Measurements from ENCODE around the gene CXXC1.
A peak's percentile ranks its signal among the peaks of the same experiment; 100 is the strongest.

Gene CXXC1

GRCh38 chr18:50286391-50287027, 983 bp downstream of the CXXC1 start:
- Histone ChIP-seq H3K79me2 (ENCODE audit: control insufficient read depth, insufficient read depth, low read length, poor library complexity) (peaks cover 8% of the 10 kb centered on the region), H3K18ac (ENCODE audit: low read length) (peak overlapping the region; percentile 63), H3K14ac (ENCODE audit: low read length) (no peak overlapping the region), H2AK5ac (ENCODE audit: low read length) (no peak overlapping the region), H3K36me3 (ENCODE audit: control insufficient read depth in 1 of 2, insufficient read depth in 2 of 2, low read length in 2 of 2) (peaks cover 39 to 43% of the 10 kb centered on the region in 2 experiments), H3K27me3 (ENCODE audit: insufficient read depth, low read length) (no peaks in the 10 kb centered on the region), H4K12ac (ENCODE audit: low read depth, low read length) (peak overlapping the region; percentile 56), H2BK12ac (ENCODE audit: low read length) (no peak overlapping the region), H2AFZ (ENCODE audit: insufficient read depth, low read length, poor library complexity) (no peak overlapping the region), H3K9ac (ENCODE audit: low read length) (peak overlapping the region; percentile 70), H3K4me3 (ENCODE audit: low read depth, low read length) (peak overlapping the region; percentile 96), H3K27ac (ENCODE audit: low read depth, low read length) (no peak overlapping the region), H3K9me3 (ENCODE audit: insufficient read depth, low read depth, low read length) (no peaks in the 10 kb centered on the region), H3K79me1 (ENCODE audit: low read length) (peaks cover 9% of the 10 kb centered on the region), H3K4ac (ENCODE audit: low read depth, low read length) (peak overlapping the region; percentile 53), H2BK5ac (ENCODE audit: low read depth, low read length, poor library complexity) (no peak overlapping the region), H2BK120ac (ENCODE audit: insufficient read depth, low read length, poor library complexity) (no peak overlapping the region), H4K8ac (ENCODE audit: low read depth, low read length) (no peak overlapping the region), H3K4me2 (ENCODE audit: low read length) (peak overlapping the region; percentile 97), H4K91ac (ENCODE audit: low read depth, low read length) (no peak overlapping the region), H3K23ac (ENCODE audit: low read length) (no peak overlapping the region), H3K4me1 (ENCODE audit: control insufficient read depth in 1 of 2, insufficient read depth in 2 of 2, low read length in 2 of 2) (peaks cover 10 to 11% of the 10 kb centered on the region in 2 experiments)
- no CpG with 5 or more reads among the region's 23 CpGs for WGBS (ENCODE audit: extremely low coverage, insufficient coverage, insufficient read length)
- DNase-seq, result no peak

- no peak for DNase-seq
- no peak overlapping the region for H4K8ac ChIP-seq (ENCODE audit: low read depth, low read length)
- no peak overlapping the region for H2BK5ac ChIP-seq (ENCODE audit: low read depth, low read length, poor library complexity)
- peaks cover 13% of the 10 kb centered on the region for H3K79me2 ChIP-seq (ENCODE audit: control insufficient read depth, insufficient read depth, low read length, poor library complexity)
- peaks cover 10 to 11% of the 10 kb centered on the region in 2 experiments for H3K4me1 ChIP-seq (ENCODE audit: control insufficient read depth in 1 of 2, insufficient read depth in 2 of 2, low read length in 2 of 2)
- no peak overlapping the region for H3K4ac ChIP-seq (ENCODE audit: low read depth, low read length)
- no peak overlapping the region for H4K12ac ChIP-seq (ENCODE audit: low read depth, low read length)
- no peak overlapping the region for H2AFZ ChIP-seq (ENCODE audit: insufficient read depth, low read length, poor library complexity)
- no peaks in the 10 kb centered on the region for H3K27me3 ChIP-seq (ENCODE audit: insufficient read depth, low read length)
- no peak overlapping the region for H3K14ac ChIP-seq (ENCODE audit: low read length)
- no peak overlapping the region for H3K27ac ChIP-seq (ENCODE audit: low read depth, low read length)
- H3K23ac ChIP-seq (ENCODE audit: low read length), result no peak overlapping the region
- H2BK12ac ChIP-seq (ENCODE audit: low read length), result no peak overlapping the region
- no peak overlapping the region for H3K9ac ChIP-seq (ENCODE audit: low read length)
- peaks cover 14% of the 10 kb centered on the region for H3K79me1 ChIP-seq (ENCODE audit: low read length)
- peaks cover 39 to 43% of the 10 kb centered on the region in 2 experiments for H3K36me3 ChIP-seq (ENCODE audit: control insufficient read depth in 1 of 2, insufficient read depth in 2 of 2, low read length in 2 of 2)
- H4K91ac ChIP-seq (ENCODE audit: low read depth, low read length), result no peak overlapping the region
- H3K4me3 ChIP-seq (ENCODE audit: low read depth, low read length), result no peak overlapping the region
- no peak overlapping the region for H2AK5ac ChIP-seq (ENCODE audit: low read length)
- H3K4me2 ChIP-seq (ENCODE audit: low read length), result no peak overlapping the region
- WGBS (ENCODE audit: extremely low coverage, insufficient coverage, insufficient read length), result no CpG with 5 or more reads among the region's 24 CpGs
- no peaks in the 10 kb centered on the region for H3K9me3 ChIP-seq (ENCODE audit: insufficient read depth, low read depth, low read length)
- no peak overlapping the region for H3K18ac ChIP-seq (ENCODE audit: low read length)
- no peak overlapping the region for H2BK120ac ChIP-seq (ENCODE audit: insufficient read depth, low read length, poor library complexity)
These were observed 1.7 kb downstream of the CXXC1 start for GRCh38 chr18:50285631-50286321.

- H2BK120ac ChIP-seq (ENCODE audit: insufficient read depth, low read length, poor library complexity), result no peak overlapping the region
- H2BK12ac ChIP-seq (ENCODE audit: low read length), result no peak overlapping the region
- WGBS (ENCODE audit: extremely low coverage, insufficient coverage, insufficient read length), result no CpG with 5 or more reads among the region's 13 CpGs
These were observed 2.4 kb downstream of the CXXC1 start for GRCh38 chr18:50285071-50285470.

GRCh38 chr18:50284255-50284885, 3.1 kb downstream of the CXXC1 start:
- Histone ChIP-seq H2BK12ac (ENCODE audit: low read length) (no peak overlapping the region), H4K91ac (ENCODE audit: low read depth, low read length) (no peak overlapping the region), H3K27me3 (ENCODE audit: insufficient read depth, low read length) (no peaks in the 10 kb centered on the region), H3K4me2 (ENCODE audit: low read length) (no peak overlapping the region), H2AFZ (ENCODE audit: insufficient read depth, low read length, poor library complexity) (no peak overlapping the region), H3K27ac (ENCODE audit: low read depth, low read length) (no peak overlapping the region), H3K9ac (ENCODE audit: low read length) (no peak overlapping the region), H3K79me2 (ENCODE audit: control insufficient read depth, insufficient read depth, low read length, poor library complexity) (peaks cover 19% of the 10 kb centered on the region), H2BK120ac (ENCODE audit: insufficient read depth, low read length, poor library complexity) (no peak overlapping the region), H3K14ac (ENCODE audit: low read length) (no peak overlapping the region), H3K9me3 (ENCODE audit: insufficient read depth, low read depth, low read length) (no peaks in the 10 kb centered on the region), H3K36me3 (ENCODE audit: control insufficient read depth in 1 of 2, insufficient read depth in 2 of 2, low read length in 2 of 2) (peaks cover 39 to 46% of the 10 kb centered on the region in 2 experiments), H3K18ac (ENCODE audit: low read length) (no peak overlapping the region), H4K12ac (ENCODE audit: low read depth, low read length) (no peak overlapping the region), H3K23ac (ENCODE audit: low read length) (no peak overlapping the region), H3K4me1 (ENCODE audit: control insufficient read depth in 1 of 2, insufficient read depth in 2 of 2, low read length in 2 of 2) (peaks cover 20 to 21% of the 10 kb centered on the region in 2 experiments), H2AK5ac (ENCODE audit: low read length) (no peak overlapping the region), H3K79me1 (ENCODE audit: low read length) (peaks cover 14% of the 10 kb centered on the region), H4K8ac (ENCODE audit: low read depth, low read length) (no peak overlapping the region), H3K4ac (ENCODE audit: low read depth, low read length) (no peak overlapping the region), H2BK5ac (ENCODE audit: low read depth, low read length, poor library complexity) (no peak overlapping the region), H3K4me3 (ENCODE audit: low read depth, low read length) (no peak overlapping the region)
- WGBS (ENCODE audit: extremely low coverage, insufficient coverage, insufficient read length), result no CpG with 5 or more reads among the region's 15 CpGs
- no peak for DNase-seq

More at GRCh38 chr18:50285071-50285470, 2.4 kb downstream of the CXXC1 start:
- no peak overlapping the region for H4K12ac ChIP-seq (ENCODE audit: low read depth, low read length)
- peaks cover 39 to 43% of the 10 kb centered on the region in 2 experiments for H3K36me3 ChIP-seq (ENCODE audit: control insufficient read depth in 1 of 2, insufficient read depth in 2 of 2, low read length in 2 of 2)
- DNase-seq, result peak in 1 of 2 donors; percentile 45
- H2AK5ac ChIP-seq (ENCODE audit: low read length), result no peak overlapping the region
- no peak overlapping the region for H2BK5ac ChIP-seq (ENCODE audit: low read depth, low read length, poor library complexity)
- H3K27ac ChIP-seq (ENCODE audit: low read depth, low read length), result no peak overlapping the region
- H2AFZ ChIP-seq (ENCODE audit: insufficient read depth, low read length, poor library complexity), result no peak overlapping the region
- no peak overlapping the region for H4K91ac ChIP-seq (ENCODE audit: low read depth, low read length)
- no peak overlapping the region for H3K4ac ChIP-seq (ENCODE audit: low read depth, low read length)
- no peak overlapping the region for H3K18ac ChIP-seq (ENCODE audit: low read length)
- H3K23ac ChIP-seq (ENCODE audit: low read length), result no peak overlapping the region
- peaks cover 19% of the 10 kb centered on the region for H3K79me2 ChIP-seq (ENCODE audit: control insufficient read depth, insufficient read depth, low read length, poor library complexity)
- no peak overlapping the region for H3K14ac ChIP-seq (ENCODE audit: low read length)
- no peak overlapping the region for H3K9ac ChIP-seq (ENCODE audit: low read length)
- no peak overlapping the region for H4K8ac ChIP-seq (ENCODE audit: low read depth, low read length)
- no peak overlapping the region for H3K4me2 ChIP-seq (ENCODE audit: low read length)
- H3K4me3 ChIP-seq (ENCODE audit: low read depth, low read length), result no peak overlapping the region
- H3K4me1 ChIP-seq (ENCODE audit: control insufficient read depth in 1 of 2, insufficient read depth in 2 of 2, low read length in 2 of 2), result peaks cover 16 to 17% of the 10 kb centered on the region in 2 experiments
- H3K9me3 ChIP-seq (ENCODE audit: insufficient read depth, low read depth, low read length), result no peaks in the 10 kb centered on the region
- no peaks in the 10 kb centered on the region for H3K27me3 ChIP-seq (ENCODE audit: insufficient read depth, low read length)
- peaks cover 14% of the 10 kb centered on the region for H3K79me1 ChIP-seq (ENCODE audit: low read length)
